Uterus (tissue), 2 donors: ENCODE measurements around the gene ADCY2.

Experiments used
- POLR2A ChIP-seq, 2 donors: fragments of 450-650 bp; IDR thresholded peaks; one replicate each; pipeline ENCODE4 v1.6.1; 2016; ENCODE audit warnings: antibody characterized with exemption in 2 of 2, mild to moderate bottlenecking in 1 of 2, moderate library complexity in 1 of 2
- TF ChIP-seq, protein P1 (sequence below), 4 experiments: fragments of 200-600 bp in 2 of 4; fragments of 450-650 bp in 2 of 4; sonication (generic) in 2 of 4; IDR thresholded peaks; one replicate each; pipeline ENCODE4 v1.5.1; 2016 to 2019; ENCODE audit warnings: antibody characterized with exemption in 4 of 4, mild to moderate bottlenecking in 2 of 4, moderate library complexity in 1 of 4

- TF ChIP-seq, protein P1, sequence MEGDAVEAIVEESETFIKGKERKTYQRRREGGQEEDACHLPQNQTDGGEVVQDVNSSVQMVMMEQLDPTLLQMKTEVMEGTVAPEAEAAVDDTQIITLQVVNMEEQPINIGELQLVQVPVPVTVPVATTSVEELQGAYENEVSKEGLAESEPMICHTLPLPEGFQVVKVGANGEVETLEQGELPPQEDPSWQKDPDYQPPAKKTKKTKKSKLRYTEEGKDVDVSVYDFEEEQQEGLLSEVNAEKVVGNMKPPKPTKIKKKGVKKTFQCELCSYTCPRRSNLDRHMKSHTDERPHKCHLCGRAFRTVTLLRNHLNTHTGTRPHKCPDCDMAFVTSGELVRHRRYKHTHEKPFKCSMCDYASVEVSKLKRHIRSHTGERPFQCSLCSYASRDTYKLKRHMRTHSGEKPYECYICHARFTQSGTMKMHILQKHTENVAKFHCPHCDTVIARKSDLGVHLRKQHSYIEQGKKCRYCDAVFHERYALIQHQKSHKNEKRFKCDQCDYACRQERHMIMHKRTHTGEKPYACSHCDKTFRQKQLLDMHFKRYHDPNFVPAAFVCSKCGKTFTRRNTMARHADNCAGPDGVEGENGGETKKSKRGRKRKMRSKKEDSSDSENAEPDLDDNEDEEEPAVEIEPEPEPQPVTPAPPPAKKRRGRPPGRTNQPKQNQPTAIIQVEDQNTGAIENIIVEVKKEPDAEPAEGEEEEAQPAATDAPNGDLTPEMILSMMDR (IDR thresholded peaks at IDR 0.05) = no peak
- no peak for TF ChIP-seq POLR2A (IDR thresholded peaks at IDR 0.05)
Observed at GRCh38 chr5:7814816-7815215, 418.9 kb downstream of the ADCY2 start.
